ES-I3 (cell line): ENCODE results near the gene FAM114A1.
"Not testable (repeated sequence)": the region's sequence is repeated elsewhere in the genome, so short reads cannot be mapped to it uniquely, and the experiment has no call there.

Experiments used
- H3K36me3 ChIP-seq: 2 replicates; pipeline ENCODE4 v1.6.1; 2013; ENCODE audit warnings: mild to moderate bottlenecking, low read length, control low read depth, moderate library complexity; ENCODE audit not compliant: insufficient read depth
- H3K4me1 ChIP-seq: 2 replicates; pipeline ENCODE4 v1.6.1; 2013; ENCODE audit warnings: mild to moderate bottlenecking, control low read depth, low read length; ENCODE audit not compliant: insufficient read depth
- H3K9ac ChIP-seq: 2 replicates; pipeline ENCODE4 v1.6.1; 2013; ENCODE audit warnings: low read depth, mild to moderate bottlenecking, low read length, moderate library complexity
- H3K9me3 ChIP-seq: 2 replicates; pipeline ENCODE4 v1.6.1; 2013; ENCODE audit warnings: mild to moderate bottlenecking, low read length, moderate library complexity; ENCODE audit not compliant: control insufficient read depth, insufficient read depth

Gene FAM114A1

GRCh38 chr4:38948551-38948950 is 80.9 kb downstream of the FAM114A1 start:
- Histone ChIP-seq H3K9ac (no peak overlapping the region), H3K4me1 (no peaks in the 10 kb centered on the region), H3K9me3 (no peaks in the 10 kb centered on the region), H3K36me3 (no peaks in the 10 kb centered on the region)

- Histone ChIP-seq H3K9me3 (no peaks in the 10 kb centered on the region), H3K9ac (no peak overlapping the region), H3K36me3 (no peaks in the 10 kb centered on the region), H3K4me1 (no peaks in the 10 kb centered on the region)
Observed at GRCh38 chr4:38949411-38950051, 81.9 kb downstream of the FAM114A1 start.

GRCh38 chr4:38950159-38950558 is 82.6 kb downstream of the FAM114A1 start:
- H3K36me3 ChIP-seq, result no peaks in the 10 kb centered on the region
- no peak overlapping the region for H3K9ac ChIP-seq
- no peaks in the 10 kb centered on the region for H3K9me3 ChIP-seq
- no peaks in the 10 kb centered on the region for H3K4me1 ChIP-seq

- Histone ChIP-seq H3K9me3 (no peaks in the 10 kb centered on the region), H3K4me1 (no peaks in the 10 kb centered on the region), H3K36me3 (no peaks in the 10 kb centered on the region), H3K9ac (no peak overlapping the region)
Observed at GRCh38 chr4:38950734-38951133, 83.1 kb downstream of the FAM114A1 start.

GRCh38 chr4:38951598-38951997 is 84.0 kb downstream of the FAM114A1 start:
- Histone ChIP-seq H3K4me1 (no peaks in the 10 kb centered on the region), H3K36me3 (no peaks in the 10 kb centered on the region), H3K9me3 (no peaks in the 10 kb centered on the region), H3K9ac (no peak overlapping the region)

GRCh38 chr4:38952017-38952416 is 84.4 kb downstream of the FAM114A1 start:
- no peaks in the 10 kb centered on the region for H3K4me1 ChIP-seq
- no peak overlapping the region for H3K9ac ChIP-seq
- H3K9me3 ChIP-seq, result no peaks in the 10 kb centered on the region
- H3K36me3 ChIP-seq, result no peaks in the 10 kb centered on the region

GRCh38 chr4:38954727-38955126 is 87.1 kb downstream of the FAM114A1 start:
- no peaks in the 10 kb centered on the region for H3K9me3 ChIP-seq

GRCh38 chr4:38955957-38956356 is 88.4 kb downstream of the FAM114A1 start:
- Histone ChIP-seq H3K4me1 (no peaks in the 10 kb centered on the region), H3K36me3 (no peaks in the 10 kb centered on the region), H3K9me3 (no peaks in the 10 kb centered on the region), H3K9ac (no peak overlapping the region)

More at GRCh38 chr4:38954727-38955126, 87.1 kb downstream of the FAM114A1 start:
- H3K4me1 ChIP-seq, result no peaks in the 10 kb centered on the region
- no peak overlapping the region for H3K9ac ChIP-seq
- no peaks in the 10 kb centered on the region for H3K36me3 ChIP-seq

GRCh38 chr4:38957261-38957815 is 89.7 kb downstream of the FAM114A1 start:
- Histone ChIP-seq H3K36me3 (no peaks in the 10 kb centered on the region), H3K9ac (no peak overlapping the region), H3K4me1 (no peaks in the 10 kb centered on the region), H3K9me3 (no peaks in the 10 kb centered on the region)

- Histone ChIP-seq H3K9me3 (no peaks in the 10 kb centered on the region), H3K36me3 (no peaks in the 10 kb centered on the region), H3K4me1 (no peaks in the 10 kb centered on the region), H3K9ac (no peak overlapping the region)
Observed at GRCh38 chr4:38957893-38958292, 90.3 kb downstream of the FAM114A1 start.

GRCh38 chr4:38958453-38959190 is 91.0 kb downstream of the FAM114A1 start:
- H3K36me3 ChIP-seq, result no peaks in the 10 kb centered on the region
- no peak overlapping the region for H3K9ac ChIP-seq
- H3K9me3 ChIP-seq, result no peaks in the 10 kb centered on the region
- H3K4me1 ChIP-seq, result no peaks in the 10 kb centered on the region

GRCh38 chr4:38959248-38959647 is 91.6 kb downstream of the FAM114A1 start:
- not testable (repeated sequence) for H3K9ac ChIP-seq, H3K9me3 ChIP-seq, H3K4me1 ChIP-seq, H3K36me3 ChIP-seq

- no peaks in the 10 kb centered on the region; the same call in 1 of the 2 replicates for H3K36me3 ChIP-seq
- H3K4me1 ChIP-seq, result 0 out of 2 replicates have a peak, but pooled peaks cover 3% of the 10 kb centered on the region
- H3K9me3 ChIP-seq, result no peaks in the 10 kb centered on the region
- no peak overlapping the region for H3K9ac ChIP-seq
Observed at GRCh38 chr4:38964942-38965775, 97.6 kb downstream of the FAM114A1 start.

GRCh38 chr4:38965866-38966265 is 98.3 kb downstream of the FAM114A1 start:
- Histone ChIP-seq H3K36me3 (no peaks in the 10 kb centered on the region; the same call in 1 of the 2 replicates), H3K9ac (no peak overlapping the region), H3K4me1 (0 out of 2 replicates have a peak, but pooled peaks cover 3% of the 10 kb centered on the region), H3K9me3 (no peaks in the 10 kb centered on the region)
